Breast epithelium (tissue), 3 donors: Measurements from ENCODE around the gene MRPS14.

Source experiments
- POLR2A ChIP-seq: fragments of 450-650 bp; IDR thresholded peaks from one replicate; pipeline ENCODE4 v1.6.1; 2016; ENCODE audit warnings: antibody characterized with exemption, mild to moderate bottlenecking, moderate library complexity
- POLR2AphosphoS5 ChIP-seq, 3 donors: sonication (generic); formaldehyde crosslinking; IDR thresholded peaks; one replicate each; pipeline ENCODE4 v1.6.1; 2017; ENCODE audit warnings: antibody characterized with exemption in 3 of 3

- no peak for TF ChIP-seq POLR2A
- no peak for TF ChIP-seq POLR2AphosphoS5 (IDR thresholded peaks at IDR 0.05)
These were observed 53.2 kb downstream of the MRPS14 start for GRCh38 chr1:174969977-174970376.
